Stimulated activated CD8-positive, alpha-beta memory T cell treated with anti-CD3 and anti-CD28 coated beads, Interleukin-7, amount 100 ng/mL, for 48 hours (primary cell): ENCODE measurements around the gene BRINP2.

Experiments
- DNase-seq, 2 donors: peaks; one replicate each; pipeline ENCODE4 v3.0.0-alpha.2; 2020; ENCODE audit warnings: low read depth in 1 of 2; ENCODE audit errors: extremely low read depth in 1 of 2

The BRINP2 gene

GRCh38 chr1:177216587-177217202 lies 45.9 kb downstream of the BRINP2 start:
- no peak for DNase-seq

GRCh38 chr1:177219554-177220458 lies 49.0 kb downstream of the BRINP2 start:
- DNase-seq = no peak

- DNase-seq = no peak
Observed at GRCh38 chr1:177223359-177223758, 52.6 kb downstream of the BRINP2 start.

GRCh38 chr1:177227978-177228692 lies 57.4 kb downstream of the BRINP2 start:
- no peak for DNase-seq

- DNase-seq = no peak
Observed at GRCh38 chr1:177228693-177229065, 57.9 kb downstream of the BRINP2 start.

- no peak for DNase-seq
Observed at GRCh38 chr1:177229781-177230180, 59.0 kb downstream of the BRINP2 start.

GRCh38 chr1:177230228-177231016 lies 59.7 kb downstream of the BRINP2 start:
- no peak for DNase-seq

GRCh38 chr1:177235350-177235749 lies 64.6 kb downstream of the BRINP2 start:
- DNase-seq = no peak

- DNase-seq = no peak
Observed at GRCh38 chr1:177236962-177237361, 66.2 kb downstream of the BRINP2 start.

- DNase-seq = no peak
Observed at GRCh38 chr1:177238967-177239366, 68.2 kb downstream of the BRINP2 start.

- DNase-seq = no peak
Observed at GRCh38 chr1:177239792-177240191, 69.0 kb downstream of the BRINP2 start.

GRCh38 chr1:177243773-177244172 lies 73.0 kb downstream of the BRINP2 start:
- no peak for DNase-seq

- DNase-seq = no peak
Observed at GRCh38 chr1:177246710-177247580, 76.2 kb downstream of the BRINP2 start.

GRCh38 chr1:177247623-177248176 lies 76.9 kb downstream of the BRINP2 start:
- no peak for DNase-seq

- DNase-seq = no peak
Observed at GRCh38 chr1:177248258-177248657, 77.5 kb downstream of the BRINP2 start.

GRCh38 chr1:177249231-177249630 lies 78.5 kb downstream of the BRINP2 start:
- no peak for DNase-seq

GRCh38 chr1:177252877-177253276 lies 82.1 kb downstream of the BRINP2 start:
- DNase-seq = no peak

GRCh38 chr1:177255411-177255810 lies 84.7 kb downstream of the BRINP2 start:
- no peak for DNase-seq
